CD14-positive monocyte (primary cell): ENCODE results near the gene PATZ1. TPM values are rescaled to one million over a fixed set of nuclear protein-coding genes. Genes with fewer than 3 reads are reported as not detected.

ENCODE experiments used
- DNase-seq, 3 donors: peaks; one replicate each; pipeline ENCODE4 v3.0.0-alpha.2; 2011 to 2022
- H2AFZ ChIP-seq: 2 replicates; pipeline ENCODE4 v1.6.0; 2012; ENCODE audit warnings: mild to moderate bottlenecking, low read depth, low read length, inconsistent platforms; ENCODE audit not compliant: insufficient read depth, poor library complexity, severe bottlenecking
- H3K27ac ChIP-seq, 2 donors: 1 replicate in 1 of 2; 2 replicates in 1 of 2; pipeline ENCODE4 v1.5.1; 2012 to 2013; ENCODE audit warnings: low read length in 2 of 2, control low read depth in 1 of 2, inconsistent platforms in 1 of 2, low read depth in 1 of 2, mild to moderate bottlenecking in 1 of 2
- H3K27me3 ChIP-seq, 2 donors: one replicate each; pipeline versions ENCODE4 v1.6.0 to v1.6.1; 2011 to 2013; ENCODE audit warnings: low read length in 2 of 2; ENCODE audit not compliant: control insufficient read depth in 2 of 2, insufficient read depth in 2 of 2
- H3K36me3 ChIP-seq, 2 donors: replicated peaks in 1 of 2; 1 replicate in 1 of 2; 2 replicates in 1 of 2; pipeline versions ENCODE4 v1.5.1 to v1.6.1; 2012 to 2013; ENCODE audit warnings: low read length in 2 of 2, control low read depth in 1 of 2, inconsistent platforms in 1 of 2, mild to moderate bottlenecking in 1 of 2; ENCODE audit not compliant: insufficient read depth in 2 of 2, control insufficient read depth in 1 of 2
- H3K4me1 ChIP-seq, 2 donors: 1 replicate in 1 of 2; 2 replicates in 1 of 2; pipeline versions ENCODE4 v1.5.1 to v1.6.1; 2012 to 2013; ENCODE audit warnings: low read length in 2 of 2, control low read depth in 1 of 2, inconsistent platforms in 1 of 2, mild to moderate bottlenecking in 1 of 2, moderate library complexity in 1 of 2; ENCODE audit not compliant: insufficient read depth in 2 of 2, control insufficient read depth in 1 of 2
- H3K4me2 ChIP-seq: replicated peaks from 2 replicates; pipeline ENCODE3; 2012; ENCODE audit warnings: low read length, moderate library complexity, mild to moderate bottlenecking; ENCODE audit not compliant: poor library complexity, severe bottlenecking; ENCODE audit errors: extremely low read depth
- H3K4me3 ChIP-seq, 3 experiments: fragments of 200-600 bp in 1 of 3; sonication (generic) in 1 of 3; replicated peaks in 1 of 3; 1 replicate in 2 of 3; 2 replicates in 1 of 3; pipeline ENCODE4 v1.5.1; 2011 to 2013; ENCODE audit warnings: low read length in 3 of 3, mild to moderate bottlenecking in 3 of 3, control low read depth in 2 of 3, low read depth in 2 of 3, inconsistent platforms in 1 of 3, moderate library complexity in 1 of 3
- H3K79me2 ChIP-seq: 2 replicates; pipeline ENCODE4 v1.6.0; 2012; ENCODE audit warnings: mild to moderate bottlenecking, control low read depth, inconsistent platforms, low read length, moderate library complexity; ENCODE audit not compliant: insufficient read depth
- H3K9ac ChIP-seq: 2 replicates; pipeline ENCODE4 v1.6.0; 2017; ENCODE audit warnings: low read length, mild to moderate bottlenecking; ENCODE audit not compliant: insufficient read depth, poor library complexity, severe bottlenecking
- H3K9me3 ChIP-seq, 2 donors: replicated peaks in 1 of 2; 1 replicate in 1 of 2; 2 replicates in 1 of 2; pipeline versions ENCODE4 v1.5.1 to v1.6.1; 2012 to 2013; ENCODE audit warnings: low read length in 2 of 2, control low read depth in 1 of 2; ENCODE audit not compliant: control insufficient read depth in 1 of 2, insufficient read depth in 1 of 2
- H4K20me1 ChIP-seq: 2 replicates; pipeline ENCODE4 v1.6.0; 2012; ENCODE audit warnings: mild to moderate bottlenecking, low read length, control low read depth, moderate library complexity; ENCODE audit not compliant: insufficient read depth
- H3K27ac Mint-ChIP-seq, 7 donors: one replicate each; pipeline ENCODE4 v1.8.0; 2020; ENCODE audit warnings: mild to moderate bottlenecking in 7 of 7, mixed read lengths in 7 of 7, moderate library complexity in 6 of 7, inconsistent platforms in 2 of 7
- H3K27me3 Mint-ChIP-seq, 3 donors: one replicate each; pipeline ENCODE4 v1.8.0; 2021 to 2022; ENCODE audit warnings: low read depth in 3 of 3, mild to moderate bottlenecking in 3 of 3, mixed read lengths in 3 of 3, moderate library complexity in 3 of 3, inconsistent platforms in 1 of 3
- H3K36me3 Mint-ChIP-seq, 2 donors: one replicate each; pipeline ENCODE4 v1.8.0; 2020; ENCODE audit warnings: mixed read lengths in 2 of 2, inconsistent platforms in 1 of 2, mild to moderate bottlenecking in 1 of 2
- H3K4me1 Mint-ChIP-seq: one replicate; pipeline ENCODE4 v1.8.0; 2020; ENCODE audit warnings: mild to moderate bottlenecking, mixed read lengths
- H3K4me3 Mint-ChIP-seq, 2 donors: one replicate each; pipeline ENCODE4 v1.8.0; 2020; ENCODE audit warnings: mild to moderate bottlenecking in 2 of 2, mixed read lengths in 2 of 2, moderate library complexity in 1 of 2
- H3K9me3 Mint-ChIP-seq, 7 donors: one replicate each; pipeline ENCODE4 v1.8.0; 2020 to 2022; ENCODE audit warnings: mixed read lengths in 7 of 7, mild to moderate bottlenecking in 6 of 7, moderate library complexity in 6 of 7, inconsistent platforms in 2 of 7
- WGBS: methylation state at CpG from one replicate; pipeline ENCODE4 v1.1.5; 2013; ENCODE audit warnings: missing lambda C conversion rate; ENCODE audit not compliant: insufficient coverage; 5-methylcytosine and 5-hydroxymethylcytosine counted together
- intact Hi-C, 2 donors: fragments of 100-400 bp; cut with micrococcal nuclease; formaldehyde crosslinking; loops; one replicate each; pipeline versions ENCODE4 v1.15.0 to v1.15.1; 2023
- polyA plus RNA-seq, 3 donors: library from polyadenylated mRNA; depleted of rRNA in 1 of 3; unstranded in 2 of 3; stranded (reverse) in 1 of 3; fragments of 300-500 nt in 2 of 3; fragments of >200 nt in 1 of 3; fragmentation: Illumina TruSeq in 2 of 3; gene quantifications; 1 replicate in 2 of 3; 2 replicates in 1 of 3; pipeline ENCODE4 v1.2.3, GENCODE V29; 2012 to 2021
- TF ChIP-seq, protein P1 (sequence below): fragments of 200-600 bp; IDR thresholded peaks from one replicate; pipeline ENCODE4 v1.8.0; 2022; ENCODE audit warnings: antibody characterized with exemption, mild to moderate bottlenecking

PATZ1 gene
- polyA plus RNA-seq, 3 donors: 1.8 to 10.7 (median 2.0) TPM

DNA sequence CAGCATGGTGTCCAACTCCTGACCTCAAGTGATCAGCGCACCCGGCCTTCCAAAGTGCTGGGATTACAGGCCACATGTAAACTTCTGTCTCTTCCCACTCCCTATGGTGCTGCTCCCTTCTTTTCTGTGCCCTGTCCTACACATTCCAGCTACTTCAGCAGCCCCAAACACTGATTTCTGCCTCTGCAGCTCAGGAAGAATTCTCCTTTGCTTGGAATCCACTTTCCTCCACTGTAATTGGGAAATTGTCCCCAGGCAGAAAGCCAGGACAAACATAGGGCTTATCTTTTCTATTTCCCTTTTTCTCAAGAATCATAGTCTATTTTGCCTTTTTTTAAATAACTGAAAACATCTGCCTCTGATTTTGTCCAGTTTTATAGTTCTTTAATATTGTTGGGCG is 32.0 kb upstream of the PATZ1 start:
- H3K27me3 Mint-ChIP-seq: peaks cover 0 to 5% (median 3%) of the 10 kb centered on the region in 3 donors
- Histone ChIP-seq H2AFZ (peak overlapping the region; percentile 46), H3K27me3 (no peaks in the 10 kb centered on the region), H3K79me2 (no peaks in the 10 kb centered on the region), H3K36me3 (no peaks in the 10 kb centered on the region), H3K4me3 (no peak overlapping the region), H3K4me2 (no peak overlapping the region), H4K20me1 (no peaks in the 10 kb centered on the region), H3K4me1 (no peaks in the 10 kb centered on the region), H3K27ac (no peak overlapping the region), H3K9ac (no peak overlapping the region), H3K9me3 (no peaks in the 10 kb centered on the region)
- intact Hi-C loops: no loop called here
- H3K36me3 Mint-ChIP-seq: no peaks in the 10 kb centered on the region
- peaks cover 8% of the 10 kb centered on the region for H3K4me1 Mint-ChIP-seq
- DNase-seq: no peak
- H3K27ac Mint-ChIP-seq: peak overlapping the region in 1 of 7 donors; percentile 10
- H3K4me3 Mint-ChIP-seq: no peak overlapping the region
- no peaks in the 10 kb centered on the region for H3K9me3 Mint-ChIP-seq
- WGBS: 100% methylated on average over 2 of the region's 3 CpGs
- TF ChIP-seq, protein P1, sequence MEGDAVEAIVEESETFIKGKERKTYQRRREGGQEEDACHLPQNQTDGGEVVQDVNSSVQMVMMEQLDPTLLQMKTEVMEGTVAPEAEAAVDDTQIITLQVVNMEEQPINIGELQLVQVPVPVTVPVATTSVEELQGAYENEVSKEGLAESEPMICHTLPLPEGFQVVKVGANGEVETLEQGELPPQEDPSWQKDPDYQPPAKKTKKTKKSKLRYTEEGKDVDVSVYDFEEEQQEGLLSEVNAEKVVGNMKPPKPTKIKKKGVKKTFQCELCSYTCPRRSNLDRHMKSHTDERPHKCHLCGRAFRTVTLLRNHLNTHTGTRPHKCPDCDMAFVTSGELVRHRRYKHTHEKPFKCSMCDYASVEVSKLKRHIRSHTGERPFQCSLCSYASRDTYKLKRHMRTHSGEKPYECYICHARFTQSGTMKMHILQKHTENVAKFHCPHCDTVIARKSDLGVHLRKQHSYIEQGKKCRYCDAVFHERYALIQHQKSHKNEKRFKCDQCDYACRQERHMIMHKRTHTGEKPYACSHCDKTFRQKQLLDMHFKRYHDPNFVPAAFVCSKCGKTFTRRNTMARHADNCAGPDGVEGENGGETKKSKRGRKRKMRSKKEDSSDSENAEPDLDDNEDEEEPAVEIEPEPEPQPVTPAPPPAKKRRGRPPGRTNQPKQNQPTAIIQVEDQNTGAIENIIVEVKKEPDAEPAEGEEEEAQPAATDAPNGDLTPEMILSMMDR: no peak

DNA sequence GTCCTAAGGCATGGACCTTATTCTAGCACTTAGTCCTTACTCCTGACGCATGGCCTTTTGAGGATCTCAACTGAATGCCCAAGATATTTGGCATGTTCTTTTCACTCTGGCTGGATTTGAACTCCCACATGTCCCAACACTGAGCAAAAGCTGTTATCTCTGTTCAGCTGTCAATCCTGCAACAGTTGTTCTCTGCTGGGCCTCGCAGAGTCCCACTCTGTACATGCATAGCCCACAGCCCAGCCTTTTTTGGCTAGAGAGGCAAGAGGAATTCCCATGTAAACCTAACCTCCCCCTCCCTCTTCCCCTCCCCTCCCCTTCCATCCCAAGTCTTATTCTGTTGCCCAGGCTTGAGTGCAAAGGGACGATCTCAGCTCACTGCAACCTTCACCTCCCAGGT is 31.5 kb upstream of the PATZ1 start:
- H3K4me1 ChIP-seq: no peaks in the 10 kb centered on the region
- no peaks in the 10 kb centered on the region for H3K9me3 Mint-ChIP-seq
- H4K20me1 ChIP-seq: no peaks in the 10 kb centered on the region
- TF ChIP-seq, protein P1: no peak
- 100% methylated on average over 3 of the region's 3 CpGs for WGBS
- H3K79me2 ChIP-seq: no peaks in the 10 kb centered on the region
- peaks cover 8% of the 10 kb centered on the region for H3K4me1 Mint-ChIP-seq
- H3K4me3 Mint-ChIP-seq: no peak overlapping the region
- no peaks in the 10 kb centered on the region for H3K36me3 Mint-ChIP-seq
- no peaks in the 10 kb centered on the region for H3K9me3 ChIP-seq
- H3K36me3 ChIP-seq: no peaks in the 10 kb centered on the region
- H3K27ac Mint-ChIP-seq: no peak overlapping the region
- H3K27me3 Mint-ChIP-seq: peaks cover 0 to 3% (median 2%) of the 10 kb centered on the region in 3 donors
- no peak overlapping the region for H3K9ac ChIP-seq
- no peak overlapping the region for H3K4me3 ChIP-seq
- H3K27me3 ChIP-seq: no peaks in the 10 kb centered on the region
- DNase-seq: no peak
- no peak overlapping the region for H2AFZ ChIP-seq
- no peak overlapping the region for H3K4me2 ChIP-seq
- no peak overlapping the region for H3K27ac ChIP-seq
- intact Hi-C loops: no loop called here
